ENCODE measurements around the gene MYL7. TPM values are rescaled to one million over a fixed set of nuclear protein-coding genes. Genes with fewer than 3 reads are reported as not detected.
A peak's percentile ranks its signal among the peaks of the same experiment; 100 is the strongest.

MYL7 gene
- polyA plus RNA-seq, 2 of the 4 experiments (the other 2 are of a cell fraction): not detected

GRCh38 chr7:44152971-44153947, 12.1 kb upstream of the MYL7 start:
- FAIRE-seq (no peak), DNase-seq (ENCODE audit: low read depth in 1 of 2, low spot score in 1 of 2) (no peak), ATAC-seq (peak in 1 of 2 experiments; percentile 44; a peak in 3 of 6 replicates)
- no peak for TF ChIP-seq SREBF2 (IDR thresholded peaks at IDR 0.05)
- TF ChIP-seq ZSCAN20 (CRISPR knock-in tag; IDR thresholded peaks at IDR 0.05): no peak
- no peak for TF ChIP-seq TP53 (CRISPR knock-in tag; IDR thresholded peaks at IDR 0.05)
- TF ChIP-seq NPAS2 (CRISPR knock-in tag; IDR thresholded peaks at IDR 0.05; ENCODE audit: borderline replicate concordance): no peak
- H3K4me2 ChIP-seq: no peak overlapping the region
- H3K9me3 ChIP-seq: no peaks in the 10 kb centered on the region
- ChIA-PET CTCF (interaction anchor here (0.8 to 1.1 kb wide), 3 partner anchors 18 to 22 kb away, joined by 3 read pairs; no protein-coding TSS in a partner anchor), POLR2A (no interaction called here)
- H3K4me3 ChIP-seq: no peak overlapping the region
- H3K27ac ChIP-seq: no peak overlapping the region
- H3K4me1 ChIP-seq: no peaks in the 10 kb centered on the region
- WGBS (ENCODE audit: missing lambda C conversion rate): 76% methylated on average over 22 of the region's 22 CpGs

- CTCF ChIA-PET: interaction anchor here (1.1 kb wide), 2 partner anchors 14 to 21 kb away, joined by 3 read pairs; no protein-coding TSS in a partner anchor
- POLR2A ChIA-PET: no interaction called here
- ATAC-seq (no peak), DNase-seq (ENCODE audit: low read depth in 1 of 2, low spot score in 1 of 2) (no peak), FAIRE-seq (no peak)
- TF ChIP-seq E2F6 (IDR thresholded peaks at IDR 0.05; ENCODE audit: borderline replicate concordance, low read depth): no peak
- no peak for TF ChIP-seq RAD21 (conservative IDR thresholded peaks at IDR 0.05 in 1 of 2, IDR thresholded peaks at IDR 0.05 in 1 of 2)
- no peak for TF ChIP-seq NPAS2 (CRISPR knock-in tag; IDR thresholded peaks at IDR 0.05; ENCODE audit: borderline replicate concordance)
- no peak for TF ChIP-seq MAZ (IDR thresholded peaks at IDR 0.05; ENCODE audit: borderline replicate concordance, low read depth, low read length)
- no peak for TF ChIP-seq USF2 (IDR thresholded peaks at IDR 0.05)
- no peak for TF ChIP-seq JUNB (IDR thresholded peaks at IDR 0.05)
- no peak for TF ChIP-seq GATA3 (IDR thresholded peaks at IDR 0.05; ENCODE audit: borderline replicate concordance)
- Histone ChIP-seq H3K4me2 (no peak overlapping the region), H3K9me3 (no peaks in the 10 kb centered on the region), H3K27ac (no peak overlapping the region), H3K4me3 (no peak overlapping the region), H3K4me1 (no peaks in the 10 kb centered on the region)
- 83% methylated on average over 8 of the region's 9 CpGs for WGBS (ENCODE audit: missing lambda C conversion rate)
Measured at GRCh38 chr7:44151956-44152355, 10.8 kb upstream of the MYL7 start.

GRCh38 chr7:44150966-44151941, 10.1 kb upstream of the MYL7 start:
- POLR2A ChIA-PET: no interaction called here
- no peak for TF ChIP-seq EHMT2 (IDR thresholded peaks at IDR 0.05; ENCODE audit: low read depth)
- no peak for TF ChIP-seq POLR2A (IDR thresholded peaks at IDR 0.05; ENCODE audit: low read length)
- TF ChIP-seq FOSB (CRISPR knock-in tag; IDR thresholded peaks at IDR 0.05): no peak
- TF ChIP-seq BCL3 (IDR thresholded peaks at IDR 0.05): no peak
- TF ChIP-seq ZFP36 (IDR thresholded peaks at IDR 0.05; ENCODE audit: borderline replicate concordance, partially characterized antibody): no peak
- no peak for TF ChIP-seq CHD2 (IDR thresholded peaks at IDR 0.05; ENCODE audit: low read length, partially characterized antibody)
- TF ChIP-seq HOXB13 (CRISPR knock-in tag; IDR thresholded peaks at IDR 0.05; ENCODE audit: low read depth): no peak
- TF ChIP-seq SREBF2 (IDR thresholded peaks at IDR 0.05): no peak
- TF ChIP-seq RCOR1 (IDR thresholded peaks at IDR 0.05; ENCODE audit: low read depth, low read length): no peak
- TF ChIP-seq TFCP2L1 (CRISPR knock-in tag; IDR thresholded peaks at IDR 0.05): no peak
- no peak for TF ChIP-seq HEYL (CRISPR knock-in tag; IDR thresholded peaks at IDR 0.05)
- no peak for TF ChIP-seq RNF2 (IDR thresholded peaks at IDR 0.05; ENCODE audit: borderline replicate concordance, low read depth)
- TF ChIP-seq ZNF302 (CRISPR knock-in tag; IDR thresholded peaks at IDR 0.05): no peak
- H3K4me2 ChIP-seq: no peak overlapping the region
- H3K4me3 ChIP-seq: no peak overlapping the region
- ATAC-seq (no peak), DNase-seq (ENCODE audit: low read depth in 1 of 2, low spot score in 1 of 2) (no peak), FAIRE-seq (no peak)
- CTCF ChIA-PET: interaction anchor here (1.0 to 3.7 kb wide), 5 partner anchors 12 to 31 kb away, joined by 3 to 14 read pairs (median 3); no protein-coding TSS in a partner anchor
- H3K9me3 ChIP-seq: no peaks in the 10 kb centered on the region
- H3K4me1 ChIP-seq: no peaks in the 10 kb centered on the region
- no peak overlapping the region for H3K27ac ChIP-seq
- 84% methylated on average over 12 of the region's 16 CpGs for WGBS (ENCODE audit: missing lambda C conversion rate)
